NCI-H1092 treated with DMSO at 0.1 percent for 48 hours (cell line): ENCODE results near the gene LGALS9C.
"Not testable (repeated sequence)": the region's sequence is repeated elsewhere in the genome, so short reads cannot be mapped to it uniquely, and the experiment has no call there.

Experiments
- DNase-seq: peaks from one replicate; lab custom pipeline; 2025; lab: John Stamatoyannopoulos, UW

LGALS9C gene

DNA sequence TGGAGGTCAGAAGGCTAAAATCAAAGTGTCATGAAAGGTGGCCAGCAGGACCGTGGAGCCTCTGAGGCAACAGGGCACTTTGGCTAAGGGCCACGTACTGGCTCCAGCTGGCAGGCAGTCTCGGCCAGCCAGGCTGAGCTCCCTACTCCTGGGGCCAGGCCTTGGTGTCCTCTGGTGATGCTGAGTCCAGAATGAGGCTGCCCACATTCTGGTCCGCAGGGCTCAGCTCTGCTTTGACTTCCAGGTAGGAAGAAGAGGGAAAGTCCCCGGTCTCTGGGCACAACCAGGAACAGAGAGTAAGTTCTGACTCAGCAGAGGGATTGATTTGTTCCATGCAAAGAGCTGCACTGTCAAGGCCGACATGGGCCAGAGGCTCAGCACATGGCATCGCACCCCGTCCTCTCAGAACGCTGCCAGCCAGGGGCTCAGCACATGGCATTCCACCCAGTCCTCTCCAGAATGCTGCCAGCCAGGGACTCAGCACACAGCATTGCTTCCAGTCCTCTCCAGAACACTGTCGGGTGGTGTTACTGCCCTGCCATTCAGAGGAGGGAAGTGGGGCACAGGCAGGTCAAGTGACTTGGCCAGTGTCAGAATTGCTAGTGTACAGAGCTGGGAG is 2.5 kb downstream of the LGALS9C start:
- not testable (repeated sequence) for DNase-seq

DNA sequence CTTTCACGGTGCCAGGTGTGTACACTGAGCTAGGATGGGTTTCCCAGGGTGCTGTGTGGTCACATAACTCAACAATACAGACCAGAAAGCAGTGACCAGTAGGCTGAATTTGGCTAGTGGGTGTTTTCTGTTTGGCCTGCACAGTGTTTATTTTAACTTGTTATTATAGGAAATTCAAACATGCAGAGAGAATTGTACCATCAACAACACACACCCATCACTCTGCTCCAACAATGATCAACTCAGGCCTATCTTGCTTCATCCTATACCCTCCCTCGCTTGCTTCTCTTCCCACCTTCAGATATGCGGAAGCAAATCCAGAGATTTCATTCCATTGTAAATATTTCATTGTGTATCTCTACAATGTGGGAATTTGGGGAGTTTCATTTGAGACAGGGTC is 5.2 kb downstream of the LGALS9C start:
- DNase-seq = not testable (repeated sequence)

DNA sequence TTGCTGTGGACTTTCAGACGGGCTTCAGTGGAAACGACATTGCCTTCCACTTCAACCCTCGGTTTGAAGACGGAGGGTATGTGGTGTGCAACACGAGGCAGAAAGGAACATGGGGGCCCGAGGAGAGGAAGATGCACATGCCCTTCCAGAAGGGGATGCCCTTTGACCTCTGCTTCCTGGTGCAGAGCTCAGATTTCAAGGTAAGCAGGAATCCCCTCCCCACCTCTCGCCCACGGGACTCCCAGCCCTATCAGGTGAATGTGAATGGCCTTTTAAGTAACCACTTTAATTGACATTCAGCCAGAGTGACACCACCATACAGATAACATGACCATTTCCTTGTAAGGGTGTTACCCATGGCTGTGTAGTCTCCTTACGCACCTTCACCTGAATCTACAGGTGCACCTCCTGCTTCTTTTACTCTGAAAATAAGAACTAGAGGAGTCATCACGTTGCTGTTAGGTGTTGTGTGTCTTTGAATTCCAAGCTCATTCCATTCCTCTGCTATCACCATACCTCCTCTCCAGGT is 9.4 kb downstream of the LGALS9C start:
- DNase-seq = not testable (repeated sequence)

DNA sequence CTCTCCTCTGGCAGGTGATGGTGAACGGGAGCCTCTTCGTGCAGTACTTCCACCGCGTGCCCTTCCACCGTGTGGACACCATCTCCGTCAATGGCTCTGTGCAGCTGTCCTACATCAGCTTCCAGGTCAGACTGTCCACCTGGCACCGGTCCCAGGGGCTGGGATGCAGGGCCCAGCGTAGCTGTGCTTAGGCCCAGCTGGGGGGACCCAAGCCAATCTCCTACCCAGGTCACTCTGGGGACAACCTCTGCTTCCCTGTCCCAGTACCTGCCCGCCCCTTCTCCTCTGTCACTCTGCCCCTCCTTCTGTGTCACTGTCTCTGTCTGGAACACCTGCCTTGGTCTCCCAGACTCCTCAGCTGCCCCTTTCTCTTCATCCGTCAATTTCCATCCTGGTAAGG is 11.0 kb downstream of the LGALS9C start:
- DNase-seq = not testable (repeated sequence)

DNA sequence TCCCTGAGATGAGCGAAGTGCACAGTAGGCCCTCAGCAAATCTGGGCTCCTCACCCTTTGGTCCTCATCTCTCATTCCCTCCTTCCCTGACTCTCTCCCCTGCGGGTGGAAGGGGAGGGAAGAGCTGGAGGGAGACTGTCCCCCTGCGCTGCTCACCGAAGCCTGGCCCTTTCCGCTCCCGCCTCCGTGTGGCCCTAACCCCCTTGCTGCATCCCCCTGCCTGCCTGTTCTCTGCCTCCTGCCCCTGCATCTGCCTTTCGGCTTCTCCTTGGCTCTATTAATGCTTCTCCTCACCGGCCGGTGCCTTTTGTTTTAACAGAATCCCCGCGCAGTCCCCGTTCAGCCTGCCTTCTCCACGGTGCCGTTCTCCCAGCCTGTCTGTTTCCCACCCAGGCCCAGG is 12.0 kb downstream of the LGALS9C start:
- not testable (repeated sequence) for DNase-seq

DNA sequence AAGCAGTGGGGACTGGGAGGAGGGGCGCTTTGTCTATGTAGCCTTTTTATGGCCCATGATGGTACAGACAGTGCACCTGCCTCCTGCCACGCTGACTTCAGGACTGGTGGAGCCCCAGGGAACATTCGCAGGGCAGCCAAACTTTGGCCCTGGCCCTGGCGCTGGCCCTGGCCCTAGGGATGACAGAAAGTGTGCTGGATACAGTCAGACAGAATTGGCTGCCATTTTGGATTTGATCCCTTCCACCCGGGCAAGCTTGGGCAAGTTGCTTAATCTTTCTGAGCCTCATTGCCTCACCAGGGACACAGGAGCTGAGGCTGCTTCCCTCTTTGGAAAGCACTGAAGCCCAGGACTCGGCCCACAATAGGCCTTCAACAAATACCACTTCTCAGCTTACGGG is 13.4 kb downstream of the LGALS9C start:
- not testable (repeated sequence) for DNase-seq

DNA sequence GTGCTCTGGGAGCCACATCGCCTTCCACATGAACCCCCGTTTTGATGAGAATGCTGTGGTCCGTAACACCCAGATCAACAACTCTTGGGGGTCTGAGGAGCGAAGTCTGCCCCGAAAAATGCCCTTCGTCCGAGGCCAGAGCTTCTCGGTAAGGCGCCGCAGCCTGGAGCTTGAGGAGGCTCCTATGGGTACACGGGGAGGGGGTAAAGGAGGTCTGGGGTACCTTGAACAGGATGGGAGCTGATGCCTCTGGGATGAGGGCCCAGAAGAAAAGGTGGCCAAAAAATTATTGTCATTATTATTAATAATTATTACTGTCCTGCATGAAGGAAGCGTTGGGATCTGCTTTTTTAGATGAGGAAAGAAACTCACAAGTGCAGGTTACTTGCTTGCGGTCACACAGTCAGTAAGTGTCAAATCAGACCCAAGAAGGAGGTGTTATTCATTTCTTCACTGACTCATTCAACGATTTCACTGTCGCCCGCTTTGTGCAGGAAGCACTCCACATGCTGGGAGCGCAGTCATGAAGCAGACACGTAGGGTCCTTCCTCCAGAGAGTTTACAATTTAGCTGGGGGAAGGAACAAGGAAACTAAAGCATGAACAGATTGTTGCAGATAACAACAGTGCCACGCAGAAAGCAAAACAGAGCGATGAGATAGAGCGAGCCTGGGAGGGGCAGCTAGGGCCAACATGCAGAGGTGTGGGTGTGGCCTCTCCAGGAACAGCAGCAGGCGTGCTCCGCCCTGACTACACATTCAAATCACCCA is 16.3 kb downstream of the LGALS9C start:
- DNase-seq = not testable (repeated sequence)

DNA sequence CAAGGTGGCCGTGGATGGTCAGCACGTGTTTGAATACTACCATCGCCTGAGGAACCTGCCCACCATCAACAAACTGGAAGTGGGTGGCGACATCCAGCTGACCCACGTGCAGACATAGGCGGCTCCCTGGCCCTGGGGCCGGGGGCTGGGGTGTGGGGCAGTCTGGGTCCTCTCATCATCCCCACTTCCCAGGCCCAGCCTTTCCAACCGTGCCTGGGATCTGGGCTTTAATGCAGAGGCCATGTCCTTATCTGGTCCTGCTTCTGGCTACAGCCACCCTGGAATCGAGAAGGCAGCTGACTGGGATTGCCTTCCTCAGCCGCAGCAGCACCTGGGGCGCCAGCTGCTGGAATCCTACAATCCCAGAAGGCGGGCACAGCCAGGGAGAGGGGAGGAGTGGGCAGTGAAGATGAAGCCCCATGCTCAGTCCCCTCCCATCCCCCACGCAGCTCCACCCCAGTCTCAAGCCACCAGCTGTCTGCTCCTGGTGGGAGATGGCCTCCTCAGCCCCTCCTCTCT is 17.7 kb downstream of the LGALS9C start:
- not testable (repeated sequence) for DNase-seq

DNA sequence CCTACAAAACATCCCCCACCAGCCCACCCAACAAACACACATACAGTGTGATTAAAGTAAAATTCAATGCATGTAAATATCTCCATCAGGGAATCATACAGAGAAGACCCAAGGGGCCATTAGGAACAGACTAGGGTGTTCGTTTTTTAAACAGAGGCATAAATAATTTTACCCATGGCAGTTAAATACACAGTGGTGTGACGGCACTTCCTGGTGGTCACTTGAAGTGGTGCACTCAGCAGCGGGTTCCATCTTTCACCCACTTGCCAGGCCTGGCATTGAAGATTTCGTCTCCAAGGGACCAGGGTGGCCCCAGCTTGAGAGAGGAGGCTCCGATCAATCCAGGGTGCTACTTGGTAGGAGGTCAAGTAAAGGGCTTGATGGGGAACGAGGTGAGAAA is 20.5 kb downstream of the LGALS9C start:
- DNase-seq = not testable (repeated sequence)

DNA sequence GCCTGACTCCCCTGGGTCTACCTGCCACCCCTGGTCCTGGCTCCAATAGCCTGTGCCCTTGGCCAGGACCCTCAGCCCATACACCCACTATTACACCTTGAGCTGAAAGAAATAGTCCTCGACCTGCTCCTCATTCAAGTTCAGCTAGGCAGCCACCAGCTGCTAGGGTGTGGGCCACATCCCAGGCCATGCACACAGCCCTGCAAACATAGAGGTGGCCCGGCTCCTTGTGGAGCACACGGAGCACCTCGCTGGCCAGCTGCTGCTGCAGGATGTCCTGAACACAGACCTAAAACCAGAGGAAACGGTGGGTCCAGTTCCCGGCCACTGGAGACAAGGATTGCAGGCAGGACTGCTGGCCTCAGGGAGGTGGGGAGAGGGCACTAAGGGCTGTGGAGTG is 22.5 kb downstream of the LGALS9C start:
- not testable (repeated sequence) for DNase-seq

DNA sequence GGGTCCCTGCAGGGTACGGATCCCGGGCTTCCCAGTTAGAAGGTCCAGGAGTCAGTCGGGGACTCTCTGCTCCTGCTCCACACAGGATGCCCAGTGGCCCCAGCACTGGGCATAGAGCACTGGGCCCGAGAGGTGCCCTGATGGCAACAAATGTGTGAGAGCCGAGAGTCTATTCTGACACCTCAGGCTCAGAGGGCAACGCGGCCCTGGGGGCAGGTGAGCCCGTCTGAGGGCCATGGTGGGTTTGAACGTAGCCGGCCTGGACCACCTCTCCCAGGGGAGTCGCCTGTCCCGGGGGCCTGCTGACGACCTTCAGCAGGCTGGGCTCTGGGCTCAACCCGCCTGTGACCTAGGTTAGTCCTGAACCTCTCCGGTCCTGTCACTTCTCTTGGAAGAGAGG is 23.2 kb downstream of the LGALS9C start:
- not testable (repeated sequence) for DNase-seq

DNA sequence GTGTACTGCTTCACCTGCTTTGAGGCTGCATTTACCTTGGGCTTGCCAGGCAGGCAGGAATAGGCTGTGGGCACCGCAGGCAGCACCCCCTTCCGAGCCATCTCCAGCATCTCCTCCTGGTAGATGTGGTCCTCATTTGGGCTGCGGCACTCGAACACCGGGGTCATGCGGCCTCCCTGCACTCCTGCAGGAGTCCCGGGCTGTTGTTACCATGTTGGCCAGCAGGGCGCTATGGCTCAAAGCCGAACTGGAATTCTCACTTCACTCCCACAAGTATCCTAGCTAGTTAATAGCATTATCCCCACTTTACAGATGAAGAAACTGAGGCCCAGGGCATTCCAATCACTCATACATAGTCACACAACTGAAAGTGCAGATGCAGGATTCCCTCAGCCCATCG is 23.7 kb downstream of the LGALS9C start:
- DNase-seq = not testable (repeated sequence)

DNA sequence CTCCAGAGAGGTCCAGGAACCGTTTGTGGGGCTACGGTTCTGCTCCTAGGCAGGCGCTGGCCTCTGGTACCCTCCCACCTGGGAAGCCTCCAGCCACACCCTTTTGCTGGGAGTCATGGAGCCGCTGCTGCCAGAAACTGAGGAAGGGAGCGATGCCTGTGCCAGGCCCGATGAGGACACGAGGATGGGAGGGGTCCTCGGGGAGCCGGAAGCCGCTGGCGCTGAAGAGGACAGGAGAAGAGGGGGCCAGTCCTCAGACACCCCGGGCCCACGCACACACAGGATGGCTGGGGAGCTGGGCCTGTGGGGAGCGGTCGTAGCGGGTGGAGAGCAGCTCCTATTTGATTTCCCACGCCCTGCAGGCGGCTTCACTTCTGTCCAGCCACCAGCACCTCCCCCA is 24.2 kb downstream of the LGALS9C start:
- DNase-seq = not testable (repeated sequence)

DNA sequence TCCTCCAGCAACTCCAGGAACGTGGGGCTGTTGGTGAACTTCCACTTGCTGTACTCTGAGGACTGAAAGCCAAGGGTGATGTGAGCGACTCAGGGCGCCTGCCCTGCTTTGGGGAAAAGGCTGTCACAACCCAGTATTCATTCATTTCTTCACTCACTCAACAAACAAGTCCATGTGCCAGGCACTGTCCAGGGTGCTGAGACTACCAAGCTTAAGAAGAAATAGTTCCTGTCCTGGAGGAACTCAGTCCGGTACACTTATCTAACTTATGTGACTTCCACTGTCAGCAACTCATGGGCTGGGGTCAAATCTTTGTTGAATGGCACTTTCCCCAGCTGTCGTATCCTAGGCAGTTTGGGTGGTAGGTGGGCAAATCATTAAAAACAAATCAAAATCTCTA is 26.6 kb downstream of the LGALS9C start:
- not testable (repeated sequence) for DNase-seq

DNA sequence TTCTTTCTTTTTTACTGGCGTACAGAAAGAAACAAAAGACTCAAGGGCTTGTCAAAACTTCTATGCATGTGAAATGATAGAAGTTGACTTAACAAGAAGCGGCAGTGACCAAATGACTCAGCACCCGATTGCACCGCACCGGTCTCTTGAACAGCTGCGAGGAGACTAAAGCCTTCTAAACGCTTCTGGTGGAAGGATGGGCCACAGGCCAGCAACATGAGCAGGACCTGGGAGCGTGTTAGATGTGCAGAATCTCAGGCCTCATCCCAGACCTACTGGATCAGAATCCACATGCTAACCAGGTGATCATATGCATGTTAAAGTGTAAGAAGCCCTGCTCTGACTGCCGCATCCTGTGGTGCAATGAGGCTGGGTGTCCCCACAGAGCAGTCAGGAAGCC is 31.1 kb downstream of the LGALS9C start:
- not testable (repeated sequence) for DNase-seq

DNA sequence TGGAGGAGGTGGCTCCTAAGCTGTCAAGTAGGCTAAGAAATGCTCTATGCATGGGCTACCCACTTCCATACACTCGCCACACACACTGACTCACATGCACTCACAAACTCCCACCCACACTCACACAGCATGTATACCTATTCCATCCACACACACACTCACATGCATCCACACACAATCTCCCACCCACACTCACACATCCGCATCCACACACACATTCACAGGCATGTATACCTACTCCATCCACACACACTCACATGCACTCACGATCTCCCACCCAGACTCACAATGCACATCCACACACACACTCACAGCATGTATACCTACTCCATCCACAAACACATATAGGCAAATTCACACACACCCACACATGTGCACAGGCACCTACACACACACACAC is 32.1 kb downstream of the LGALS9C start:
- not testable (repeated sequence) for DNase-seq

DNA sequence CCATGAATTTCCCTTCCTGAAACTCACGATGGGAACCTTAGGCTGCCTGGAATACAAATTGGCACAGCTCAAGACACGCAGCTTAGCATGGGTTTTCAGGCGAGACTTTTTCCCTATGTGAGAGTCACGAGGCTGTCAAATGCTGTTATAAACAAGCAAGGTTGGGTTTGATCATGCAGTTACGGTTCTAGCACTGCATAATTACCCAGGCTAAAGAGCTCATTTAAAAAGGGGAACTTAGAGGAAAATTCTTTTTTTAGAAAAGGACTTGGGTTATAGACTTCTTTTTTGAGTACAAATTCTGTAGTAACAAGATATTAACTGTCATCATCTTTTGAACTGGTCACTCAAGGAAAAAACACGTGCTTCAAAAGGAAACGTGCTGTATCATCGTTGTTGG is 44.5 kb downstream of the LGALS9C start:
- DNase-seq = not testable (repeated sequence)

DNA sequence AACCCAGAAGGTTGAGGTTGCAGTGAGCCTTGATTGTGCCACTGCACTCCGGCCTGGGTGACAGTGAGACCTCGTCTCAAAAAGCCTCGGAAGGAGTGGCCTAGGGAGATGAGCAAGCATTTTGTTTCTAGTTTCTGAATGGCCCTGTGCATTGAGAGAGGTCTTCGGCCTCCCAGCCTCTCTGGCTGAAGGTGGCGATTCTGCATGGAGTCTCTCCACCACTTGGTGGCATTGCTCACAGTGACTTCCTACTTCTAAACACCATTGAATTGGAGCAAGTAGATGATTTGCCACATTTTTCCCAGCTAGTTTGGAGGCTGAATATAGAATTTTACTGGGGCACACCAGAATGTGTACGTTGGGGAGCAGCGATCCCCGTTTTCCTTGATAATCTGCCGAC is 48.4 kb downstream of the LGALS9C start:
- not testable (repeated sequence) for DNase-seq

DNA sequence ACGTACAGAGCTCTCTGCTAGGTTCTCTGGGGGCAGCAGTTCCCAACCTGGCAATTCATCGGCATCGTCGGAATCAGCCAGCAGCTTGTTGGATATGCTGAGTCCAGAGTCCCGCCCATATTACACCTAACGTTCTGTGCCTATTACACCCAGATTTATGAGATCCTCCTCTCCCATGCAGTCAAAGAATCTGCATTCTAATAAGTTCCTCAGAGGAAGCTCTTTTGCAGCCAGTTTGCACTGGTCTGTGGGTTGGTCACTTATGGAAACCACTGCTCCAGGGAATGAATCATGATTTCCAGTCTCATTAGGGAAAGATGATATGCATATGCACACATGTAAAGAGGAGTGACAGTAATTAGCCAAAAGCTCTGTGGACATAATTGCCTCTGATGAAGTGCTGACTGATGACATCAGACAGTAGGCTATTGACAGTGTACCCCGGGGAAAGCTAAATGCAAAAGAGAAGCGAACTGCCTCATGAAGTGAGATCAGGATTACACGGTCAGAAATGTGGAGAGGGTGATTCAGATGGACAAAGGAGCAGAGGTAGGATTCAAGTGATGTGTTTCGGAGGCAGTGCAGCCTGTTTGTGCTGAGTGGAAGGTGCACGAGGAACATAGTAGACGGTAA is 49.7 kb downstream of the LGALS9C start:
- DNase-seq = not testable (repeated sequence)

DNA sequence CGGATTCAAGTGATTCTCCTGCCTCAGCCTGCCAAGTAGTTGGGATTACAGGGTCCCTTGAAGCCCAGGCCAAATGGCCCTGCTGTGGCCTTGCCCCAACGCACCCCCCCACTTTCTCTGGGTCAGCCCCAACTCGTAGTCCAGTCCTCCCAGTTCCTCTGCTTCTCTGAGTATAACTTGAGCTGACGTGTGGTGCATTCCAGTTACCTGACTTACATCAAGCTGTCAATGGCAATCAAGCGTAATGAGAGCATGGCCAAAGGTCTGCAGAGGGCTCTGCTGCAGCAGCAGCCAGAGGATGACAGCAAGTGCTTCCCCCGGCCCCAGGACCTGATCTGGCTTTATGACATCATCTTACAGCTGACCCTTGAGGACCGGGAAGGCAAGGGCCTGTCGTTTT is 50.8 kb downstream of the LGALS9C start:
- DNase-seq = not testable (repeated sequence)

DNA sequence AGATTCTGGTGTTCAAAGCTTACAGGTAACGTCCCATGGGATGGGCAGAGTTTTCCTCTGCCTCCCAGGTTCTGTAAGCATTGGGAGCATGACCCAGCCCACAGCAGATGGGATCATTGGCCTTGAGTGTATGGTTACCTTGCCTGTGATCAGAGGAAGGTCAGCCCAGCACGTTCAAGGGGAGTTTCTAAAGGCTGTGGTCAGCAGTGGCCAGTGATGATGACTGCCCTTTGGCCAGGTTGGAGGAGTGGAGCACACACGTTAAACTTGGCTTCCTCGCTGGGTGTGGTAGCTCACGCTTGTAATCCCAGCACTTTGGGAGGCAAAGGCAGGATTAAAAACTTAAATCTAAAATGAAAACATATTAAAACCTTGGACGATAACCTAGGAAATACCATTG is 51.8 kb downstream of the LGALS9C start:
- DNase-seq = not testable (repeated sequence)

DNA sequence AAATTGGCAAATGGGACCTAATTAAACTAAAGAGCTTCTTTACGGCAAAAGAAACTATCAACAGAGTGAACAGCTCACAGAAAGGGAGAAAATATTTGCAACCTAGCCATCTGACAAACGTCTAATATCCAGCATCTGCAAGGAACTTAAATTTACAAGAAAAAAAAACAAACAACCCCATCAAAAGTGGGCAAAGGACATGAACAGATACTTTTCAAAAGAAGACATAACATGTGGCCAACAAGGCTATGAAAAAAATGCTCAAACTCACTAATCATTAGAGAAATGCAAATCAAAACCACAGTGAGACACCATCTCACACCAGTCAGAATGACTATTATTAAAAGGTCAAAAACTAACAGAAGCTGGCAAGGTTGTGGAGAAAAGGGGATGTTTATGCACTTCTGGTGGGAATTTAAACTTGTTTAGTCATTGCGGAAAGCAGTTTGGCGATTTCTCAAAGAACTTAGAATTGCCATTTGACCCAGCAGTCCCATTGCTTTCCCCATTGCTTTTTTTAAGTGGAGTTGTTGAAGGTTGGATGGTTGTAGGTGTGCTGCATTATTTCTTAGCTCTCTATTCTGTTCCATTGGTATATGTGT is 52.4 kb downstream of the LGALS9C start:
- not testable (repeated sequence) for DNase-seq
